OCI-LY7 (cell line): Measurements from ENCODE around the gene CA11.

ENCODE experiments used
- CTCF ChIP-seq: fragments of 200-600 bp; sonication (generic); conservative IDR thresholded peaks from 2 replicates; pipeline ENCODE4 v1.5.1; 2014; ENCODE audit warnings: mild to moderate bottlenecking, antibody characterized with exemption, low read length, moderate library complexity, mixed read lengths
- EZH2phosphoT487 ChIP-seq: fragments of 200-600 bp; sonication (generic); IDR thresholded peaks from 2 replicates; pipeline ENCODE4 v1.6.1; 2018; ENCODE audit warnings: low read depth, borderline replicate concordance, mild to moderate bottlenecking, mixed run types, antibody characterized with exemption, low read length, moderate library complexity, mixed read lengths

GRCh38 chr19:48664476-48664875 lies 18.5 kb upstream of the CA11 start:
- TF ChIP-seq CTCF: no peak
- no peak for TF ChIP-seq EZH2phosphoT487
